HG03280 (cell line): Measurements from ENCODE around the gene MOB4.
"Not testable (repeated sequence)": the region's sequence is repeated elsewhere in the genome, so short reads cannot be mapped to it uniquely, and the experiment has no call there.

Source experiments
- ATAC-seq: cut with Tn5 transposase; IDR thresholded peaks from one replicate; pipeline ENCODE4 v1.9.1; 2021; ENCODE audit warnings: mild to moderate bottlenecking, moderate library complexity; ENCODE audit not compliant: unreplicated experiment

Gene MOB4

GRCh38 chr2:197515739-197516392, at the start of gene MOB4:
TSS of gene MOB4 (plus strand) at chr2:197516066. CDS start at chr2:197516087, 21 bp downstream.
- ATAC-seq = peak; percentile 94

DNA sequence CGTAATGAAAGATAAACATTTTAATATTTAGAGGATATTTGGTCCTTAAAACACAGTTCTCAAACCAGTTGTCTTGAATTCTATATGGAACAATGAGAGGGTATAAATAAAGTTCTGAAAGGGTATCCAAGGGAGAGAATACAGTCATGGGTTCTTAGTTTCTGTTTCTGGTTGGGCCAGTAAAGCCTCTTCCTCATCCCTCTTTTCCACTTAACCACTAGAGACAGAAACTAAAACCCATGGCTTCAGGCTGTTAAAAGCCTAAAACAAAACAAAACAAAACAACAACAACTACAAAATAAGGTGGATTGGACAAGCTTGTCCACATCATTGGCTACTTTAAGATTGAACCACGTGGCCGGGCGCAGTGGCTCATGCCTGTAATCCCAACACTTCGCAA, 43.7 kb upstream of the MOB4 start:
- no peak for ATAC-seq

GRCh38 chr2:197477797-197478196, 38.1 kb upstream of the MOB4 start:
- ATAC-seq = no peak

GRCh38 chr2:197480165-197481036, 35.5 kb upstream of the MOB4 start:
- ATAC-seq = no peak

- not testable (repeated sequence) for ATAC-seq
Observed at GRCh38 chr2:197484248-197484647, 31.6 kb upstream of the MOB4 start.

DNA sequence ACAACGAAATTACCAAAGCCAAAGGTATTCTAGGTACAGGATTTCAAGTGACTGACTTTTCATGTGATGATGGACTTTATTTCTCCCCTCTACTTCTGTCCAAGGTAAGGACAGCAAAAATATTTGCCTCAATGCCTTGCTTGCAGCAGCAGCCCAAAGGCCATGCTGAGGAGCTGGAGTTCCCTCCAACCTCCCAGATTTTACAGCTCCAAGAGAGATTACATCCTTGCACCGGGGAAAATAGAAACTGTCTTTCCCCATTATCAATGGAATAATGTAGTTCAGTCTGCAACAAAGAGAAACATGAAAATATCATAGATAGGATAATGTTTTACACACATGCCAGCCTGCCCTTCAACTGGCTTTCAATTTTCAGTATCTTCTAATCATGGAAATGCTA, 29.7 kb upstream of the MOB4 start:
- no peak for ATAC-seq

GRCh38 chr2:197487385-197487784, 28.5 kb upstream of the MOB4 start:
- no peak for ATAC-seq

GRCh38 chr2:197495433-197496134, 20.3 kb upstream of the MOB4 start:
- no peak for ATAC-seq

GRCh38 chr2:197496695-197497094, 19.2 kb upstream of the MOB4 start:
- no peak for ATAC-seq

DNA sequence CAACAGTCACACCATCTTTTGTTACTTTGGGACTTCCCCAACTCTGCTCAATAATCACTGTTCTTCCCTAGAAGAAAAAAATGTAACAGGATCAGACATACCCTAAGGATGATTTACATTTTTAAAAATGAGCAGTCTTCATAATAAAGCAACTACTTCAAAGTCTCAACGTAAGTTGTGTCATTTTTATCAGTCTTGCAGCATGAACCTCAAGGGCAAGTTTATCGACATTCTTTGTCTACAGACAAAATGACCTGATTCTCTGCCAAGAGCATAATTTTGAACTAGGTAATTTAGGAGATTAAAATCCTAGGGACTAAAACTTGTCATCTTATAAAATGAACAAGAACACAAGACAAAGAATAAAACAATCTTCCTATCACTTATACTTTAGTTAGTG, 18.5 kb upstream of the MOB4 start:
- no peak for ATAC-seq

DNA sequence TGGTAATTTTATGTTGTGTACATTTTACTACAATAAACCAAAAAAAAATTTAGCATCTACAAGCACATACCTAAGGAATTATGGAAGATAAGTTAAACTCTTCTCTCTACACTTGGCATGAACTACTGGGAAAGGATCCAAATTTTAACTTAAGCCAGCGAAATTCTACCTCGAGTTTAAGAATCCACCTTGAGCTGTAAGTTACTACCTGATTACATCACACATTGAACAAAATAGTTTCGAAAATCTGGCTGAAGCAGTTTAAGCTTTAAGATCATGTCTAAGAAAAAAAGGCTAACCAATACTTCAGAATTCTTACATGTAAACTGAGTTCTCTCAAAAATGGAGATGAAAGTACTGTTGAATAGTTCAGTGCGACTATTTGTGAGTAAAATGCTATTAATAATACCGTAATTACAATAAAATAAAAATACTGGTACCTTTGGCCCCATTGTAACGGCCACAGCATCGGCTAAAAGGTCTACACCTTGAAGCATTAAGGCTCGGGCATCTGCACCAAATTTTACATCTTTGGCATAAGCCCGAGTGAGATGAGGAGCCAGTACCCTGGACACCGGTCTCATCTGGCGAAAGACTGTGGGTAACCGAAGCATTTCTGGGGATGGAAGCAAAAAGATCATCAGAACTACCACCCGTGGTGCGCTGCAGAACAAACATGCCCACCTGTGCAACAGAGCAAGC, 17.5 kb upstream of the MOB4 start:
- no peak for ATAC-seq

GRCh38 chr2:197498937-197499593, 16.8 kb upstream of the MOB4 start:
- ATAC-seq = peak; percentile 19

GRCh38 chr2:197499594-197500502, 16.0 kb upstream of the MOB4 start, which contains the start of the genes HSPD1 and HSPE1:
TSS of gene HSPD1 (minus strand) at chr2:197499840. CDS start at chr2:197498848, 992 bp downstream.
TSS of gene HSPE1 (plus strand) at chr2:197500379. CDS start at chr2:197500437, 58 bp downstream.
- ATAC-seq = peak; percentile 84

DNA sequence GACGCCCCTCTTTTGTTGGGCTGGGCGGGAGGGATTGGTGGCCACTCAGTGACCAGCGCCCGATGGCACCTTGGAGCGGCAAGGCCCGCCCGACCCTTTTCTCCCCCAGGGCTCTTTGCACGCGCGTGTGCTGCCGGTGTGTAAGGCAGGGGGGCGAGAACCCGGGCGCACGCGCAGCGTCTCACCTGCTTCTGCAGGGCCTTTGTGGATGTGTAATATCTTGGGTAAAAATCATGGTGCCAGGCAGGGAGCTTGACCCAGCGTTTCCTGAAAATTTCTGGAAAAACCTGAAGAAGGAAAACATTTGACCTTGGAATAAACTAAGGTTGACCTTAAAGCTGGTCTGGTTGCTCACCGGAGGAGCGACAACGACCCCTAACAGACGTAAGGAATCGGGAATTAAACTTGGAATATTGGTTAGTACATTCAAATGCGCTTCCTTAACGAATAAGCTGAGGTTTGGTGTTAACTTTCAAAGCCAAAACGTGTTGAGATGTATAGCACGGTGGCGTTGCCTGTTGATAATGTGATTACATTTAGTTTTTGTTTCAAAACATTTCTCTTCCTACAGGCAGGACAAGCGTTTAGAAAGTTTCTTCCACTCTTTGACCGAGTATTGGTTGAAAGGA, 15.2 kb upstream of the MOB4 start:
- no peak for ATAC-seq

DNA sequence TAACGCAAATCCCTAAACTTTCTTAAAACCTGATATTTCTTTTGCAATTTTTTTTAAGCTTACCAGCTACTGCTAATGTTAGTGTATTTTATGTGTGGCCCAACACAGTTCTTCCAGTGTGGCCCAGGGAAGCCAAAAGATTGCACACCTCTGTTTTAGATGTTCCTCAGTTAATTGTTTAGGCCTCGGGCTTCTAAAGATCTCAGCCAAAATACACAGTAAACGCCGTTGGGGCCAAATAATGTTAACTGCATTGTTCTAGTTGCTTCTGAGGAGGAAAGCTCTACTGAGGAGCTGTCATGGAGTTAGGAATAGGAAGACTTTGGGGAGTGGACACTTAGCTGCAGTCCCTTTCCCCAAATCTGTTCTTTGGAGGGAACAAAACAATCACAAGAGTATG, 13.7 kb upstream of the MOB4 start:
- no peak for ATAC-seq

DNA sequence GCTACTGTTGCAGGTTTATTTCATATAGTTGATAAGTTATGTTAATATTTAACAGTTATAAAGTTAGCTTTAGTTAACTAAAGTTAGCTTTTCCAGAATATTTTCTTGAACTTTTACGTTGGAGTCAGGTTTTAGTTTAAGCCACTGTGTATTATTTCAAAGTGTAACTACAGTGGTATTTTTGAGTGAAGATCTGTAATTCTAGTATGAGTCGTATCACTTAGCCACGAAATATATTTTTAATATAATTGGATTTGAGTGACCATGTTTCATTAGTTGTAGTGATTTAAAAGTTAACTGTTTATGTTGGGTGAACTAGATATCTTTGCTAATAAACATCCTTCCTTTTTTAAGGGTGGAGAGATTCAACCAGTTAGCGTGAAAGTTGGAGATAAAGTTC, 13.2 kb upstream of the MOB4 start:
- ATAC-seq = no peak

DNA sequence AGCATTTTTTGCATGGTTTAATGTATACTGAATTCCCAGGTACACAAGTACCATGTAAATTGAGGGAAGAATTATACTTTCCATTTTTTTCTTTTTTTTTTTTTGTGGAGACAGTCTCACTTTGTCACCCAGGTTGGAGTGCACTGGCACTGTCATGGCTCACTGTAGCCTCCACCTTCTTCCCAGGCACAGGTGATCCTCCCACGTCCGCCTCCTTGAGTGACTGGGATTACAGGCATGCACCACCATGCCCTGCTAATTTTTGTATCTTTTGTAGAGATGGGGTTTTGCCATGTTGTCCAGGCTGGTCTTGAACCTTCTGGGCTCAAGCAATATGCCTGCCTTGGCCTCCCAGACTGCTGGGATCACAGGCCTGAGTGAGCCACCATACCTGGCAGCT, 11.9 kb upstream of the MOB4 start:
- ATAC-seq = no peak

GRCh38 chr2:197504512-197504911, 11.4 kb upstream of the MOB4 start:
- no peak for ATAC-seq

DNA sequence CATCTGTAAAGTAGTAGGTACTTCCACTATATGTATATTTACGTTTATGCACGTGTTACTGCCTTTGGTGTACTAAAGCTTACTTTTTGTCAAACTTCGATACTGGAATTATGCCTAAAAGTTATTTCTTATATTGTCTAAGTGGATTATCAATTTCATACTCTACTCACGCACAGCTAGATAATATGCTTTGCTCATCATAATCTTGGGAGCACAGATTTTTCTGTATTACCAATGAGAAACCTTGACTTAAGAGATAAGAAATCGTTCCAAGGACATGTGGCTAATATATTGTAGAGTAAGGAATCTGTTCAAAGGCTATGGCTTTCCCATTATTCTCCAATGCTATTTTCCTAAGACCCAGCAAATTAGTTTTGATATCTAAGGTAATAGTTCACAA, 9.2 kb upstream of the MOB4 start:
- ATAC-seq = no peak
